ENCODE measurements around the gene PDCD5.
"Not testable (repeated sequence)": the region's sequence is repeated elsewhere in the genome, so short reads cannot be mapped to it uniquely, and the experiment has no call there.

Gene PDCD5

DNA sequence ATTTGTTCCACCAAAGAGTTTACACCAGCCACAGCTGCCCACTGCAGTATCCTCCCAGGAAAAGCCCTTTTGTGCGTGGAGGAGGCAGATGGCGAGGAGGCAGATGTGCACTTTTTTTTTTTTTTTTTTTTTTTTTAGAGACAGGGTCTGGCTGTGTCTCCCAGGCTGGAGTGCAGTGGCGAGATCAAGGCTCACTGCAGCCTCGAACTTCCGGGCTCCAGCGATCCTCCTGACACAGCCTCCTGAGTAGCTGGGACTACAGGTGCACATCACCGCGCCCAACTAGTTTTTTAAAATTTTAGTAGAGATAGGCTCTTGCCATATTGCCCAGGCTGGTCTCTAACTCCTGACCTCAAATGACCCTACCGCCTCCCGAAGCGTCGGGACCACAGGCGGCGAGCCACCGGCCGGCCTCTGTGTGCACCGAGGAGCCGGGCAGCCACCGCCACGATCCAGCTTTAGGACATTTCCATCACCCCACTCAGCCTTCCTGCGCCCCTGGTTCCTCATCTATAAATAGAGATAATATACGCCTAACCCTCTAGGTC, 563 bp upstream of the PDCD5 start:
- no peak for DNase-seq

GRCh38 chr19:32581705-32582179, 752 bp downstream of the PDCD5 start:
- no peak for DNase-seq

DNA sequence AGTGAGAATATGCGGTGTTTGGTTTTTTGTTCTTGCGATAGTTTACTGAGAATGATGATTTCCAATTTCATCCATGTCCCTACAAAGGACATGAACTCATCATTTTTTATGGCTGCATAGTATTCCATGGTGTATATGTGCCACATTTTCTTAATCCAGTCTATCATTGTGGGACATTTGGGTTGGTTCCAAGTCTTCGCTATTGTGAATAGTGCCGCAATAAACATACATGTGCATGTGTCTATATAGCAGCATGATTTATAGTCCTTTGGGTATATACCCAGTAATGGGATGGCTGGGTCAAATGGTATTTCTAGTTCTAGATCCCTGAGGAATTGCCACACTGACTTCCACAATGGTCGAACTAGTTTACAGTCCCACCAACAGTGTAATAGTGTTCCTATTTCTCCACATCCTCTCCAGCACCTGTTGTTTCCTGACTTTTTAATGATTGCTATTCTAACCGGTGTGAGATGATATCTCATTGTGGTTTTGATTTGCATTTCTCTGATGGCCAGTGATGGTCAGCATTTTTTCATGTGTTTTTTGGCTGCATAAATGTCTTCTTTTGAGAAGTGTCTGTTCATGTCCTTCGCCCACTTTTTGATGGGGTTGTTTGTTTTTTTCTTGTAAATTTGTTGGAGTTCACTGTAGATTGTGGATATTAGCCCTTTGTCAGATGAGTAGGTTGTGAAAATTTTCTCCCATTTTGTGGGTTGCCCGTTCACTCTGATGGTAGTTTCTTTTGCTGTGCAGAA, 6.9 kb downstream of the PDCD5 start:
- DNase-seq: not testable (repeated sequence)

DNA sequence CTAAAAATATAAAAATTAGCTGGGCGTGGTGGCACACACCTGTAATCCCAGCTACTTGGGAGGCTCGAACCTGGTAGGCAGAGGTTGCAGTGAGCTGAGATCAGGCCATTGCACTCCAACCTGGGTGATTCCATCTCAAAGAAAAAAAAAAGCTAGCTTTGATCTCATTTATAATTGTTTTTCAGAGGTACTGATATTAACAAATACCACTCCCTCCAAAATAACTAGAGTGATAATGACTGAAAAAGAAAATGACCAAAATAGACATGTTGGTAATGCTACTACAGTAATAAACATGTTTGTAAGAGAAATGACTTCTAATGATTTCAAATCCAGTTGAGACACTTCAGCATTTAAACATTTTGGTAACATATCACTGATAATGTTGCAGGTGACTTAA, 13.0 kb downstream of the PDCD5 start:
- DNase-seq: no peak

GRCh38 chr19:32595491-32595890, 14.5 kb downstream of the PDCD5 start:
- no peak for DNase-seq

DNA sequence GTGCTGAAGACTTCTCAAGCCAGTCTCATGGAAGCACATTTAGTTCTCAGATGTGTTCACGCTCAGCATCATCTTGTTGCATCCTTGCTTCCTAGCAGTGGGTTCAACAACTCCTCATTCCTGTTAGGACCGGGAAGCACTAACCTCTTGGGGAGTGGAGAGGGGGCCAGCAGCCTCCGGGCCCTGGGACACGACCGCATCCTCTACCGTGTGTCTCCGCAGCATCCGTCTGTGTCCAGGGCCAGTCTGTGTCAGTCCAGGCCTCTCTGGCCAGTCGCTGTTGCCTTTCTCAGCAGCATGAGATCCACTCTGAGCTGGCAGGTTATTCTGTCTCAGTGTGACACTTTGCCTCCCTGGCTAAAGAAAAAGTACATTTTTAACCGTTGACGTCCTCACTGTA, 17.0 kb downstream of the PDCD5 start:
- no peak for DNase-seq

DNA sequence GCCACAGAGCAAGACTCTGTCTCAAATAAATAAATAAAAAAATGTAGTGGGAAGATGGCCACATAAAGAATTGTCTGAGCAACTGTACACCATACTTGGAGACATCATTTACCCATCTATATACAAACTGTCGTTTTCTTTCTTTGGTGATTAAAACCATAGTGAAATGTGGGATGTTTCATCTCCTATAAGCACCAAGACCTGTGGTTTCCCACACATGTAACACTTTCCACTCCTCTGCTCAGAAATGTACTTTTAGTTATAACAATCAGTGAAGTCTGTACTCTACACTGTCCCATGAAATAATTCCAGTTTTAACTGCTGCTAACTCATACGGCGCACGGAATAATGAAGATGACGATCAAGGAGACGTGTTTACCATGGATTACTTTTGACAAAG, 18.3 kb downstream of the PDCD5 start:
- no peak for DNase-seq

DNA sequence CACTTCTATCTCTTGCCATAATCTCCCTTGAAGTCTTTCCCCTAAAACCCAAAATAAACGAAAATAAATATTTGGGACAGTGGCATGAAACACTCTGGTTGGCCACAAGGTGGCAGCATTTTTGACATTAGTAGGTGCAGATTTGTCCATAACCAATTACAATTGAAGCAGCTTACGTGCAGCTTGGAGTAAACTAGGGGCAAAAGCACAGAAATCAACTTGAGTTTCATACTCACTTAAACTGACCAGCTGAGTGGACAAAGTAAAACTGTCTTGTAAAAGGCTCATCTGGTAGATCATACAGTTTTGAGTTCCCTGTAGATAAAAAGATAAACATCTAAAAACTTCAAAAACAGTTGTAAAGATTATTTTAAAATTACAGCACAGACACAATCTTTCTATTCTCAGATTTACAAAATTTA, 18.8 kb downstream of the PDCD5 start:
- peak; percentile 12 to 16 for DNase-seq

DNA sequence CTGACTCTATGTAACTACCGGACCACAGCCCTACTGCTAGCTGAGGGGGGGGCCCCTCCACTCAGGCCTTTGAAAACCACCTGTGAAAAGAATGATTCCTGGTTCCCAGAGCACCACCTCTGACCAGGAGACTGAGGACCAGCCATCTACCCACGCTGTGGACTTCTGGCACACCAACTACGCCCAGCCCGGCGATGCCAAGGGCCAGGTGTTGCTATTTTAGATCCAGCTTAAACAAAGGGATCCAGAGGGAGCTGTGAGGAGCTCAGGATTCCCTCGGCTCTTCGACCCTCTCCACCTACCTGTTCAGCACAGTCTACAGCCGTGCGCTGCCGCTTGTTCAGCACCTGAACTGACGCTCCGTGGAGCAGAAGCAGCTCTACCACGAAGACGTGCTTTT, 23.0 kb downstream of the PDCD5 start:
- no peak for DNase-seq

GRCh38 chr19:32605544-32605943, 24.6 kb downstream of the PDCD5 start:
- no peak for DNase-seq

DNA sequence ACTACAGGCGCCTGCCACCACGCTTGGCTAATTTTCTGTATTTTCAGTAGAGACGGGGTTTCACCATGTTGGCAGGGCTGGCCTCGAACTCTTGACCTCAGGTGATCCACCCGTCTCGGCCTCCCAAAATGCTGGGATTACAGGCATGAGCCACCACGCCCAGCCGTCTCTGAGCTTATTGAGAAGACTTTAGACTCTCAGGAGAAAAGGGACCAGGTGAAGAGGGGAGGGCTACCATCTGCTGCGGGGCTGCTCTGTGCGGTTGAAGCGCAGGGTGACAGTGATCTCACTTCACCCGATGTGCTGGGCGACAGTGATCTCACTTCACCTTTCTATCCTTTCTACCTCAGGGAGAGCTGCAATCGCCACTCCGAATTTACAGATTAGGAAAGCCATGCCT, 25.3 kb downstream of the PDCD5 start:
- no peak for DNase-seq

GRCh38 chr19:32607479-32607878, 26.5 kb downstream of the PDCD5 start:
- DNase-seq: no peak

DNA sequence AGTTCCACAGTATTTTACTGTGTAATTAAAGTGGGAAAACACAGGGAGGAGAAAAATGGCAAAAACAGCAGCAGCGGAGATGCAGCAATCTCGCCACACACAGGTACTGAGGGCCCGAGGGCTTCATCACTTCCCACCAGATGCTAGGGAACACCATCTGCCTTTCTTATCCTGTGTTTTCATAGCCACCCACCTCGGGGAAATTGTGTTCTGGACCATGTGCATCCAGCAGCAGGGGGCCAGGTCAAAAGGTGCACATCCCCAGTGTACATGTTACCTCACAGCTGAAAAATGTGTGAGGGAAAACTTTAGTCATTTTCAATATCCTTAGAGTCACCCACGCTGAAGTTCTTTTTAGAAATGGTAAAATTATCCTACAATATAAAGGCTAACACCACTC, 30.2 kb downstream of the PDCD5 start:
- DNase-seq: no peak

DNA sequence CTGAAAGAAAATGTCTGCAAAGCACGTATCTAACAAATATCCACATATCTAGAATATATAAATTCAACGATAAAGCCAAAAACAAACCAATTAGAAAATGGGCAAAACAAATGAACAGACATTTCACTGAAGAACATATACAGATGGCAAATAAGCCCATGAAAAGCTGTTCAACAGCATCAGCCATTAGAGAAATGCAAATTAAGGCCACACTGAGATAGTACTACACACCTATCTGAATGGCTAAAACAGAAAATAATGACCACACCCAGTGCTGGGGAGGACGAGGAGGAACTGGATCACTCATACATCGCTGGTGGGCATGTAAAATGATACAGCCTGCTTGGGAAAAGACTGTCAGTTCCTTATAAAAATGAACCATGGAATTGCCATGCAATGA, 32.0 kb downstream of the PDCD5 start:
- no peak for DNase-seq

- DNase-seq: no peak
Observed at GRCh38 chr19:32614916-32615315, 33.9 kb downstream of the PDCD5 start.

- no peak for DNase-seq
Observed at GRCh38 chr19:32615569-32615968, 34.6 kb downstream of the PDCD5 start.

GRCh38 chr19:32619051-32619685, 38.2 kb downstream of the PDCD5 start:
- DNase-seq: no peak

DNA sequence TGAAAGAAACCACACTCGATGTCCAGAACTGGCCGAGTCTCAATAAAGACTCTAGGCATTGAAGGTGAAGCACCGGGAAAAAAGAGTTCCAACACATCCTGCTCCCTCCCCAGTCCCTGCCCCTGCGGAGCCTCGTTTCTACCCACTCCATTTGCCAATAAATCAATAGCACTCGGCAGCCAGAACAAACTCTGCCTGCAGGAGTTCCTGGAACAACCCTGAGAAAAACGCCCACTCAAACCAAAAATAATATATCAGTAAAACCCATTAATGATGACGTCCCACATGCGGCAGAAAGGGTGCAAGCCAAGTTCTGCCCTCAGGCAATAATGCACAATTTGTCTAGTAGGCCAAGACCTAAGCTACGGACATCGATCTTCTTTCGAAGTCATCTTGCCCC, 41.0 kb downstream of the PDCD5 start:
- no peak for DNase-seq

GRCh38 chr19:32624410-32624809, 43.4 kb downstream of the PDCD5 start:
- no peak for DNase-seq

GRCh38 chr19:32626969-32627368, 46.0 kb downstream of the PDCD5 start:
- DNase-seq: no peak

- DNase-seq: no peak
Observed at GRCh38 chr19:32627714-32628270, 46.8 kb downstream of the PDCD5 start.

DNA sequence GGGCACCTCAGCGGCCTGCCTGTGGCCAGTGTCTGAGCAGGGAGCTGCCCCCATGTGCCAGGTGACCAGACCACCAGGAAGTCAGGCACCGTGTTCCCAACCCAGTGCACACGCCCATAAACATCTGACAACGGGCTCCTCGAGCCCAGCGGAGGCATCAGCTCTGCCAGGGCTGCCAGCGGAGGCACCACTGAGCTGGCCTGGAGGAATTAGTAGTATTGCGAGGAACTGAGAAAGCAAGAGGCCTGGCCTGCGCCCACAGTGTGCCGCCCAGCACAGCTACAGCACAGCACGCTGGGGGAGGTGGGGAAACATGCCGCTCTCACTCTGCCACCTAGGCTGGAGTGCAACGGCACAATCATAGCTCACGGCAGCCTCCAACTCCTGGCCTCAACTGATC, 49.3 kb downstream of the PDCD5 start:
- DNase-seq: no peak

- no peak for DNase-seq
Observed at GRCh38 chr19:32631381-32631780, 50.4 kb downstream of the PDCD5 start.
